ENCODE data around the gene PARD3B. TPM values are rescaled to one million over a fixed set of nuclear protein-coding genes. Genes with fewer than 3 reads are reported as not detected.

The PARD3B gene
- total and polyA plus RNA-seq, 2 of the 8 experiments (the other 6 are each of a cell fraction or from before 2014, with no cell fraction given) = 1.2 to 5.7 TPM

GRCh38 chr2:205017912-205018311 is 472.6 kb downstream of the PARD3B start:
- Histone ChIP-seq H3K23ac (ENCODE audit: insufficient read length) (no peak overlapping the region), H2BK12ac (ENCODE audit: low read depth, low read length) (no peak overlapping the region), H2BK120ac (replicated peaks; ENCODE audit: low read depth, low read length) (no peak overlapping the region), H3K56ac (replicated peaks; ENCODE audit: insufficient read length, low read depth, low read length) (no peak overlapping the region), H3K36me3 (ENCODE audit: control insufficient read depth in 2 of 4, insufficient read depth in 4 of 4, low read length in 3 of 4) (no peaks in the 10 kb centered on the region), H3K9me3 (ENCODE audit: insufficient read depth in 2 of 2, low read depth in 1 of 2, low read length in 1 of 2) (no peaks in the 10 kb centered on the region), H3K4me1 (replicated peaks in 1 of 4; ENCODE audit: control insufficient read depth in 3 of 4, insufficient read depth in 4 of 4, low read length in 3 of 4) (no peaks in the 10 kb centered on the region), H3K18ac (ENCODE audit: extremely low read depth, low read length) (no peak overlapping the region), H4K5ac (ENCODE audit: insufficient read length, low read depth, low read length) (no peak overlapping the region), H2BK20ac (ENCODE audit: low read length) (no peak overlapping the region), H2BK15ac (ENCODE audit: low read length) (no peak overlapping the region), H3K4ac (replicated peaks; ENCODE audit: insufficient read length, low read depth, low read length) (no peak overlapping the region), H3K79me1 (ENCODE audit: low read depth, low read length) (no peaks in the 10 kb centered on the region), H3K4me3 (ENCODE audit: extremely low read depth in 1 of 4, insufficient read depth in 2 of 4, low read depth in 3 of 4, low read length in 4 of 4) (no peak overlapping the region), H3K4me2 (ENCODE audit: insufficient read depth in 1 of 2, low read depth in 2 of 2, low read length in 2 of 2) (no peak overlapping the region), H2AK5ac (ENCODE audit: low read depth, low read length) (no peak overlapping the region), H3K27me3 (replicated peaks in 1 of 4; ENCODE audit: control insufficient read depth in 3 of 4, extremely low read depth in 1 of 4, insufficient read depth in 3 of 4, low read length in 3 of 4) (no peaks in the 10 kb centered on the region), H4K20me1 (replicated peaks in 1 of 2; ENCODE audit: control insufficient read depth in 1 of 2, insufficient read depth in 2 of 2, low read length in 2 of 2) (no peaks in the 10 kb centered on the region), H3K27ac (ENCODE audit: low read depth, low read length) (no peak overlapping the region), H4K91ac (replicated peaks; ENCODE audit: insufficient read length, low read length) (no peak overlapping the region), H2AFZ (ENCODE audit: low read length) (no peak overlapping the region), H3K79me2 (ENCODE audit: control insufficient read depth in 1 of 2, insufficient read depth in 2 of 2, low read length in 2 of 2) (no peaks in the 10 kb centered on the region), H4K8ac (ENCODE audit: extremely low read depth, insufficient read depth, low read length) (no peak overlapping the region), H3K9ac (replicated peaks in 1 of 4; ENCODE audit: extremely low read depth in 1 of 4, low read depth in 3 of 4, low read length in 3 of 4) (no peak overlapping the region), H3K14ac (ENCODE audit: insufficient read length) (no peak overlapping the region), H3K23me2 (ENCODE audit: low read depth, low read length) (no peaks in the 10 kb centered on the region), H2BK5ac (ENCODE audit: low read depth, low read length) (no peak overlapping the region)
- no peak for DNase-seq (ENCODE audit: low read depth in 1 of 2, low spot score in 2 of 2)
- 84% methylated on average over 1 of the region's 1 CpG; no CpG with 5 or more reads in 1 of the 2 experiments for WGBS, 2 experiments (ENCODE audit: extremely low coverage in 1 of 2, insufficient coverage in 1 of 2, insufficient read length in 1 of 2, insufficient replicate concordance in 2 of 2, low coverage in 1 of 2, low lambda C conversion rate in 2 of 2, missing lambda C conversion rate in 1 of 2)
- FAIRE-seq = no peak
- POLR2A ChIA-PET (ENCODE audit: partially characterized antibody) = no interaction called here
- CTCF ChIA-PET (ENCODE audit: partially characterized antibody) = no interaction called here
- TF ChIP-seq RAD21 (IDR thresholded peaks at IDR 0.05 in 1 of 2, conservative IDR thresholded peaks at IDR 0.05 in 1 of 2; ENCODE audit: low read depth in 2 of 2, low read length in 2 of 2) (no peak), PHF8 (conservative IDR thresholded peaks at IDR 0.05; ENCODE audit: low read depth, low read length) (no peak), POLR2A (IDR thresholded peaks at IDR 0.05; ENCODE audit: control extremely low read depth in 1 of 2, low read depth in 2 of 2, low read length in 2 of 2) (no peak), SIX5 (IDR thresholded peaks at IDR 0.05; ENCODE audit: low read depth, low read length) (no peak), POU5F1 (IDR thresholded peaks at IDR 0.05; ENCODE audit: low read depth, low read length) (no peak), CTBP2 (IDR thresholded peaks at IDR 0.05; ENCODE audit: borderline replicate concordance, insufficient read depth, insufficient read length, low read length) (no peak), CBX8 (IDR thresholded peaks at IDR 0.05; ENCODE audit: borderline replicate concordance, low read depth, low read length) (no peak), NANOG (IDR thresholded peaks at IDR 0.05; ENCODE audit: insufficient read depth, low read depth, low read length, poor library complexity, severe bottlenecking) (no peak), KDM1A (IDR thresholded peaks at IDR 0.05; ENCODE audit: borderline replicate concordance, low read length) (no peak), SIN3A (conservative IDR thresholded peaks at IDR 0.05 in 1 of 2, IDR thresholded peaks at IDR 0.05 in 1 of 2; ENCODE audit: low read depth in 1 of 2, low read length in 2 of 2) (no peak), MAFK (IDR thresholded peaks at IDR 0.05; ENCODE audit: low read depth, low read length) (no peak), ASH2L (IDR thresholded peaks at IDR 0.05; ENCODE audit: low read length) (no peak), CBX5 (IDR thresholded peaks at IDR 0.05; ENCODE audit: low read depth, low read length) (no peak), SP4 (IDR thresholded peaks at IDR 0.05; ENCODE audit: low read length) (no peak), RXRA (IDR thresholded peaks at IDR 0.05; ENCODE audit: insufficient read depth, low read depth, low read length) (no peak)

Data from H1 (cell line).